Muscle of arm (tissue), 12 donors: Measurements from ENCODE around the gene OR51G1. TPM values are rescaled to one million over a fixed set of nuclear protein-coding genes. Genes with fewer than 3 reads are reported as not detected.

Source experiments
- polyA plus RNA-seq, 12 donors: library from polyadenylated mRNA; unstranded; fragments of 120-200 nt; gene quantifications; one replicate each; pipeline ENCODE4 v1.2.1, GENCODE V29; 2013; ENCODE audit not compliant: insufficient read length in 12 of 12

OR51G1 gene
- polyA plus RNA-seq, 12 donors = not detected

Other genes with a start within 250 kb of the OR51G1 start
- gene OR51E2, start 226.5 kb downstream of the OR51G1 start, polyA plus RNA-seq = 1 to 10 TPM in 6 of 12 donors, under 1 TPM in 4, not detected in 2; 0.90 to 1.7 (median 1.1) TPM
- gene MMP26, start 219.6 kb downstream of the OR51G1 start, polyA plus RNA-seq = under 1 TPM in 1 of 12 donors, not detected in 11; 0.32 TPM
- not detected for gene OR51F1, start 154.4 kb downstream of the OR51G1 start, polyA plus RNA-seq
- gene OR52R1, start 120.0 kb downstream of the OR51G1 start, polyA plus RNA-seq = not detected
- gene OR51F2, start 103.0 kb downstream of the OR51G1 start, polyA plus RNA-seq = not detected
- gene OR51S1, start 75.1 kb downstream of the OR51G1 start, polyA plus RNA-seq = not detected
- gene OR51T1, start 42.4 kb downstream of the OR51G1 start, polyA plus RNA-seq = not detected
- not detected for gene OR51A7, start 20.6 kb downstream of the OR51G1 start, polyA plus RNA-seq
- gene OR51G2, start 5.0 kb downstream of the OR51G1 start, polyA plus RNA-seq = not detected
- not detected for gene OR51A4, start 23.3 kb upstream of the OR51G1 start, polyA plus RNA-seq
- not detected for gene OR51A2, start 31.4 kb upstream of the OR51G1 start, polyA plus RNA-seq
- under 1 TPM in 2 of 12 donors, not detected in 10; 0.03 TPM for gene OR51L1, start 70.5 kb upstream of the OR51G1 start, polyA plus RNA-seq
- not detected for gene OR52J3, start 122.2 kb upstream of the OR51G1 start, polyA plus RNA-seq
- gene OR52E2, start 135.3 kb upstream of the OR51G1 start, polyA plus RNA-seq = not detected
- gene OR52E1, start 145.2 kb upstream of the OR51G1 start, polyA plus RNA-seq = not detected
- gene OR52A5, start 214.0 kb upstream of the OR51G1 start, polyA plus RNA-seq = not detected
- gene OR52A1, start 230.4 kb upstream of the OR51G1 start, polyA plus RNA-seq = under 1 TPM in 6 of 12 donors, not detected in 6; 0.01 to 0.03 (median 0.02) TPM